SK-N-SH (cell line): ENCODE data around the gene GSE1. TPM values are rescaled to one million over a fixed set of nuclear protein-coding genes. Genes with fewer than 3 reads are reported as not detected.

Source experiments
- CTCF ChIA-PET: fragments of 300-600, 350-600 bp; formaldehyde crosslinking; extraction: SDS; loops from one replicate; lab custom pipeline; 2021; lab: Yijun Ruan, JAX
- POLR2A ChIA-PET: fragments of 350-600 bp; sonication (Branson Sonifier 250); formaldehyde crosslinking; extraction: SDS; loops from one replicate; lab custom pipeline; 2020; ENCODE audit warnings: antibody characterized with exemption, inconsistent platforms; lab: Yijun Ruan, JAX
- DNase-seq: peaks from one replicate; pipeline ENCODE4 v3.0.0; 2012
- H2AFZ ChIP-seq: fragments of 200-600 bp; sonication (generic); 2 replicates; pipeline ENCODE4 v1.8.1; 2016; ENCODE audit warnings: antibody characterized with exemption, mild to moderate bottlenecking, low read depth
- H3F3A ChIP-seq: fragments of 200-600 bp; sonication (generic); replicated peaks from 2 replicates; pipeline ENCODE3; 2016; ENCODE audit warnings: antibody characterized with exemption, mild to moderate bottlenecking; ENCODE audit not compliant: insufficient read depth
- H3K27ac ChIP-seq, 2 experiments: fragments of 200-500 bp in 1 of 2; fragments of 200-600 bp in 1 of 2; sonication (Bioruptor generic) in 1 of 2; sonication (generic), shearing (Covaris generic) in 1 of 2; 2 replicates each; pipeline versions ENCODE4 v1.5.1 to v1.6.1; 2014 to 2016; ENCODE audit warnings: low read depth in 2 of 2, inconsistent platforms in 1 of 2, low read length in 1 of 2, mild to moderate bottlenecking in 1 of 2, mixed read lengths in 1 of 2
- H3K27me3 ChIP-seq: fragments of 200-600 bp; sonication (generic), shearing (Covaris generic); 2 replicates; pipeline ENCODE4 v1.6.1; 2016; ENCODE audit warnings: mixed run types; ENCODE audit not compliant: insufficient read depth
- H3K36me3 ChIP-seq, 2 experiments: fragments of 200-500 bp in 1 of 2; fragments of 200-600 bp in 1 of 2; sonication (Bioruptor generic) in 1 of 2; sonication (generic) in 1 of 2; replicated peaks in 1 of 2; 2 replicates each; pipeline versions ENCODE3 to v1.5.1; 2014 to 2016; ENCODE audit warnings: low read length in 1 of 2, mild to moderate bottlenecking in 1 of 2; ENCODE audit not compliant: insufficient read depth in 2 of 2, control insufficient read depth in 1 of 2
- H3K4me1 ChIP-seq, 2 experiments: fragments of 200-500 bp in 1 of 2; fragments of 200-600 bp in 1 of 2; sonication (Bioruptor generic) in 1 of 2; sonication (generic), shearing (Covaris generic) in 1 of 2; 2 replicates each; pipeline versions ENCODE4 v1.5.1 to v1.6.1; 2014 to 2016; ENCODE audit warnings: low read depth in 1 of 2, low read length in 1 of 2, mixed run types in 1 of 2; ENCODE audit not compliant: insufficient read depth in 2 of 2, control insufficient read depth in 1 of 2
- H3K4me2 ChIP-seq: fragments of 200-600 bp; sonication (generic), shearing (Covaris generic); 2 replicates; pipeline ENCODE4 v1.6.1; 2017; ENCODE audit warnings: mixed run types
- H3K4me3 ChIP-seq, 2 experiments: fragments of 200-500 bp in 1 of 2; fragments of 200-600 bp in 1 of 2; sonication (Bioruptor generic) in 1 of 2; sonication (generic), shearing (Covaris generic) in 1 of 2; 2 replicates each; pipeline versions ENCODE4 v1.5.1 to v1.8.1; 2014 to 2016; ENCODE audit warnings: low read depth in 2 of 2, inconsistent platforms in 1 of 2, low read length in 1 of 2, mild to moderate bottlenecking in 1 of 2, mixed read lengths in 1 of 2, moderate library complexity in 1 of 2
- H3K79me2 ChIP-seq: fragments of 200-600 bp; sonication (generic); 2 replicates; pipeline ENCODE4 v1.8.1; 2017; ENCODE audit warnings: mild to moderate bottlenecking; ENCODE audit not compliant: insufficient read depth
- H3K9ac ChIP-seq: fragments of 200-600 bp; sonication (generic); 2 replicates; pipeline ENCODE4 v1.6.1; 2017; ENCODE audit warnings: mixed run types
- H3K9me2 ChIP-seq: fragments of 200-600 bp; sonication (generic); 2 replicates; pipeline ENCODE4 v1.6.1; 2017; ENCODE audit warnings: mixed run types
- H3K9me3 ChIP-seq: fragments of 200-600 bp; sonication (generic); 2 replicates; pipeline ENCODE4 v1.6.1; 2017; ENCODE audit warnings: mixed run types, mild to moderate bottlenecking, moderate library complexity
- H4K20me1 ChIP-seq: fragments of 200-600 bp; sonication (generic); 2 replicates; pipeline ENCODE4 v1.6.1; 2017; ENCODE audit warnings: mild to moderate bottlenecking, mixed run types; ENCODE audit not compliant: insufficient read depth
- CHD2 ChIP-seq: fragments of 150-350 bp; IDR thresholded peaks from 2 replicates; pipeline ENCODE4 v1.6.1; 2018; ENCODE audit warnings: low read length; ENCODE audit not compliant: partially characterized antibody
- ELF1 ChIP-seq: IDR thresholded peaks from 2 replicates; pipeline ENCODE4 v1.4.0; 2012
- EP300 ChIP-seq, 2 experiments: IDR thresholded peaks; 2 replicates each; pipeline versions ENCODE4 v1.4.0 to v1.6.1; 2012; ENCODE audit warnings: borderline replicate concordance in 1 of 2, low read depth in 1 of 2, low read length in 1 of 2
- EZH2phosphoT487 ChIP-seq: fragments of 200-600 bp; sonication (generic); IDR thresholded peaks from 2 replicates; pipeline ENCODE4 v1.6.1; 2017; ENCODE audit warnings: low read depth, mixed run types, mild to moderate bottlenecking, antibody characterized with exemption, moderate library complexity, borderline replicate concordance
- FOXJ3 ChIP-seq: sonication (generic); formaldehyde crosslinking; IDR thresholded peaks from 2 replicates; pipeline ENCODE4 v1.5.1; 2020; ENCODE audit warnings: mild to moderate bottlenecking, missing genetic modification reagents
- GATA2 ChIP-seq: sonication (generic); formaldehyde crosslinking; IDR thresholded peaks from 2 replicates; pipeline ENCODE4 v1.5.0; 2020; ENCODE audit warnings: mild to moderate bottlenecking, missing genetic modification reagents
- MEF2A ChIP-seq: IDR thresholded peaks from 2 replicates; pipeline ENCODE4 v1.4.0; 2012; ENCODE audit warnings: low read depth, borderline replicate concordance
- MXI1 ChIP-seq: IDR thresholded peaks from 2 replicates; pipeline ENCODE4 v1.6.1; 2012; ENCODE audit warnings: mild to moderate bottlenecking, low read depth, low read length, improper control_type of control experiment
- RAD21 ChIP-seq: IDR thresholded peaks from 2 replicates; pipeline ENCODE4 v1.6.1; 2012; ENCODE audit warnings: mild to moderate bottlenecking, low read length
- RCOR1 ChIP-seq: fragments of 150-350 bp; IDR thresholded peaks from 2 replicates; pipeline ENCODE4 v1.6.1; 2017; ENCODE audit warnings: antibody characterized with exemption, low read length
- TAF1 ChIP-seq: IDR thresholded peaks from 2 replicates; pipeline ENCODE4 v1.6.1; 2012; ENCODE audit warnings: low read depth, mild to moderate bottlenecking, low read length, moderate library complexity, borderline replicate concordance
- USF1 ChIP-seq: IDR thresholded peaks from 2 replicates; pipeline ENCODE4 v1.4.0; 2012; ENCODE audit warnings: low read depth, borderline replicate concordance
- WGBS: methylation state at CpG from one replicate; pipeline ENCODE4 v1.1.6; 2017; ENCODE audit warnings: low lambda C conversion rate; 5-methylcytosine and 5-hydroxymethylcytosine counted together
- polyA plus RNA-seq, 3 experiments: library from polyadenylated mRNA; depleted of rRNA; stranded (reverse); fragments of >200 nt; gene quantifications; 2 replicates each; pipeline ENCODE4 v1.2.3, GENCODE V29; 2012
- TF ChIP-seq, protein P1 (sequence below): fragments of 200-600 bp; sonication (generic); IDR thresholded peaks from 2 replicates; pipeline ENCODE4 v1.6.1; 2017; ENCODE audit warnings: antibody characterized with exemption, mild to moderate bottlenecking, moderate library complexity
- TF ChIP-seq, protein P2 (sequence below): fragments of 150-350 bp; IDR thresholded peaks from 2 replicates; pipeline ENCODE4 v1.6.1; 2017; ENCODE audit warnings: antibody characterized with exemption, low read length, low read depth, borderline replicate concordance
- TF ChIP-seq, protein P3 (sequence below): IDR thresholded peaks from 2 replicates; pipeline ENCODE4; 2012
- TF ChIP-seq, protein P4 (sequence below): fragments of 150-350 bp; IDR thresholded peaks from 2 replicates; pipeline ENCODE4 v1.6.1; 2016; ENCODE audit warnings: mild to moderate bottlenecking, low read depth, low read length

The GSE1 gene
- polyA plus RNA-seq, 1 of the 3 experiments (the other 2 are of a cell fraction), result 26.5 TPM

- peaks cover 0 to 29% of the 10 kb centered on the region in 2 experiments for H3K36me3 ChIP-seq
- peaks cover 0 to 81% of the 10 kb centered on the region in 2 experiments; a peak in 2 of 4 replicates for H3K4me1 ChIP-seq
- H3K27me3 ChIP-seq, result no peaks in the 10 kb centered on the region
- no peaks in the 10 kb centered on the region for H3K9me2 ChIP-seq
- WGBS, result 77% methylated on average over 5 of the region's 27 CpGs
- no peak overlapping the region for H2AFZ ChIP-seq
- ChIA-PET POLR2A (interaction anchor here (0.7 kb wide), 1 partner anchor 18 kb away, joined by 3 read pairs; no protein-coding TSS in a partner anchor), CTCF (interaction anchor here (0.9 to 10.3 kb wide), 2 partner anchors 16 to 379 kb away, joined by 3 to 106 read pairs; partner anchors contain the start of gene GSE1)
- H3K79me2 ChIP-seq, result peaks cover 66% of the 10 kb centered on the region
- H3K9me3 ChIP-seq, result no peaks in the 10 kb centered on the region
- 0 out of 2 replicates have a peak, but pooled peaks have one; percentile 13 for TF ChIP-seq RAD21
- no peak for TF ChIP-seq TAF1
- TF ChIP-seq, protein P1, sequence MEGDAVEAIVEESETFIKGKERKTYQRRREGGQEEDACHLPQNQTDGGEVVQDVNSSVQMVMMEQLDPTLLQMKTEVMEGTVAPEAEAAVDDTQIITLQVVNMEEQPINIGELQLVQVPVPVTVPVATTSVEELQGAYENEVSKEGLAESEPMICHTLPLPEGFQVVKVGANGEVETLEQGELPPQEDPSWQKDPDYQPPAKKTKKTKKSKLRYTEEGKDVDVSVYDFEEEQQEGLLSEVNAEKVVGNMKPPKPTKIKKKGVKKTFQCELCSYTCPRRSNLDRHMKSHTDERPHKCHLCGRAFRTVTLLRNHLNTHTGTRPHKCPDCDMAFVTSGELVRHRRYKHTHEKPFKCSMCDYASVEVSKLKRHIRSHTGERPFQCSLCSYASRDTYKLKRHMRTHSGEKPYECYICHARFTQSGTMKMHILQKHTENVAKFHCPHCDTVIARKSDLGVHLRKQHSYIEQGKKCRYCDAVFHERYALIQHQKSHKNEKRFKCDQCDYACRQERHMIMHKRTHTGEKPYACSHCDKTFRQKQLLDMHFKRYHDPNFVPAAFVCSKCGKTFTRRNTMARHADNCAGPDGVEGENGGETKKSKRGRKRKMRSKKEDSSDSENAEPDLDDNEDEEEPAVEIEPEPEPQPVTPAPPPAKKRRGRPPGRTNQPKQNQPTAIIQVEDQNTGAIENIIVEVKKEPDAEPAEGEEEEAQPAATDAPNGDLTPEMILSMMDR, result 0 out of 2 replicates have a peak, but pooled peaks have one; percentile 10
- TF ChIP-seq GATA2 (CRISPR knock-in tag), result no peak
- peak in 1 of 2 experiments; percentile 22; a peak in 1 of 4 replicates for TF ChIP-seq EP300 (IDR thresholded peaks at IDR 0.05; ENCODE audit: borderline replicate concordance in 1 of 2, low read depth in 1 of 2, low read length in 1 of 2)
- TF ChIP-seq MXI1, result no peak
- peak; percentile 77 for DNase-seq
- H3K27ac ChIP-seq, result peak overlapping the region in 1 of 2 experiments; percentile 58; a peak in 1 of 4 replicates
- H3K4me3 ChIP-seq, result no peak overlapping the region
- H3K4me2 ChIP-seq, result no peak overlapping the region
- peaks cover 99% of the 10 kb centered on the region for H4K20me1 ChIP-seq
- no peak overlapping the region for H3K9ac ChIP-seq
- H3F3A ChIP-seq, result no peaks in the 10 kb centered on the region
These were observed 18.8 kb downstream of the GSE1 start for GRCh38 chr16:85631802-85632393.

- H3K4me3 ChIP-seq, result no peak overlapping the region
- H2AFZ ChIP-seq, result no peak overlapping the region
- WGBS, result 93% methylated on average over 16 of the region's 35 CpGs
- no peak for TF ChIP-seq EZH2phosphoT487
- TF ChIP-seq, protein P2, sequence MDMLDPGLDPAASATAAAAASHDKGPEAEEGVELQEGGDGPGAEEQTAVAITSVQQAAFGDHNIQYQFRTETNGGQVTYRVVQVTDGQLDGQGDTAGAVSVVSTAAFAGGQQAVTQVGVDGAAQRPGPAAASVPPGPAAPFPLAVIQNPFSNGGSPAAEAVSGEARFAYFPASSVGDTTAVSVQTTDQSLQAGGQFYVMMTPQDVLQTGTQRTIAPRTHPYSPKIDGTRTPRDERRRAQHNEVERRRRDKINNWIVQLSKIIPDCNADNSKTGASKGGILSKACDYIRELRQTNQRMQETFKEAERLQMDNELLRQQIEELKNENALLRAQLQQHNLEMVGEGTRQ, result no peak
- no peak for TF ChIP-seq MEF2A
- TF ChIP-seq USF1, result no peak
- TF ChIP-seq MXI1, result no peak
- no peak for TF ChIP-seq FOXJ3 (CRISPR knock-in tag)
- TF ChIP-seq, protein P3, sequence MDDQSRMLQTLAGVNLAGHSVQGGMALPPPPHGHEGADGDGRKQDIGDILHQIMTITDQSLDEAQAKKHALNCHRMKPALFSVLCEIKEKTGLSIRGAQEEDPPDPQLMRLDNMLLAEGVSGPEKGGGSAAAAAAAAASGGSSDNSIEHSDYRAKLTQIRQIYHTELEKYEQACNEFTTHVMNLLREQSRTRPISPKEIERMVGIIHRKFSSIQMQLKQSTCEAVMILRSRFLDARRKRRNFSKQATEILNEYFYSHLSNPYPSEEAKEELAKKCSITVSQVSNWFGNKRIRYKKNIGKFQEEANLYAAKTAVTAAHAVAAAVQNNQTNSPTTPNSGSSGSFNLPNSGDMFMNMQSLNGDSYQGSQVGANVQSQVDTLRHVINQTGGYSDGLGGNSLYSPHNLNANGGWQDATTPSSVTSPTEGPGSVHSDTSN, result no peak
- no peak for TF ChIP-seq ELF1
- TF ChIP-seq, protein P4, sequence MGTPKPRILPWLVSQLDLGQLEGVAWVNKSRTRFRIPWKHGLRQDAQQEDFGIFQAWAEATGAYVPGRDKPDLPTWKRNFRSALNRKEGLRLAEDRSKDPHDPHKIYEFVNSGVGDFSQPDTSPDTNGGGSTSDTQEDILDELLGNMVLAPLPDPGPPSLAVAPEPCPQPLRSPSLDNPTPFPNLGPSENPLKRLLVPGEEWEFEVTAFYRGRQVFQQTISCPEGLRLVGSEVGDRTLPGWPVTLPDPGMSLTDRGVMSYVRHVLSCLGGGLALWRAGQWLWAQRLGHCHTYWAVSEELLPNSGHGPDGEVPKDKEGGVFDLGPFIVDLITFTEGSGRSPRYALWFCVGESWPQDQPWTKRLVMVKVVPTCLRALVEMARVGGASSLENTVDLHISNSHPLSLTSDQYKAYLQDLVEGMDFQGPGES, result no peak
- no peak for TF ChIP-seq RCOR1
- TF ChIP-seq CHD2, result no peak
- TF ChIP-seq RAD21, result no peak
- CTCF ChIA-PET, result interaction anchor here (3.2 to 10.3 kb wide), 2 partner anchors 16 to 17 kb away, joined by 25 to 106 read pairs; partner anchors contain the start of gene GSE1
- peaks cover 58% of the 10 kb centered on the region for H3K79me2 ChIP-seq
- H3K4me1 ChIP-seq, result peaks cover 0 to 81% of the 10 kb centered on the region in 2 experiments; a peak in 1 of 4 replicates
- no peaks in the 10 kb centered on the region for H3K27me3 ChIP-seq
- no peak overlapping the region for H3K9ac ChIP-seq
- no peak overlapping the region for H3K4me2 ChIP-seq
- DNase-seq, result no peak
- H3K27ac ChIP-seq, result peak overlapping the region in 1 of 2 experiments; percentile 58; a peak in 1 of 4 replicates
- no peaks in the 10 kb centered on the region for H3K9me3 ChIP-seq
- no peaks in the 10 kb centered on the region for H3K9me2 ChIP-seq
- no peaks in the 10 kb centered on the region for H3F3A ChIP-seq
- H4K20me1 ChIP-seq, result peaks cover 99% of the 10 kb centered on the region
- peaks cover 0 to 31% of the 10 kb centered on the region in 2 experiments for H3K36me3 ChIP-seq
- POLR2A ChIA-PET, result no interaction called here
These were observed 19.8 kb downstream of the GSE1 start for GRCh38 chr16:85632709-85633437.
